Measurements from ENCODE around the gene KDSR.

KDSR gene

GRCh38 chr18:63284173-63284799 lies 82.7 kb downstream of the KDSR start:
- no peak for DNase-seq

GRCh38 chr18:63283305-63284094 lies 83.5 kb downstream of the KDSR start:
- no peak for DNase-seq

- DNase-seq = no peak
Measured at GRCh38 chr18:63282793-63283192, 84.2 kb downstream of the KDSR start.
